SK-N-SH (cell line): ENCODE results near the gene RAPGEFL1. TPM values are rescaled to one million over a fixed set of nuclear protein-coding genes. Genes with fewer than 3 reads are reported as not detected.

Source experiments
- CTCF ChIA-PET: fragments of 300-600, 350-600 bp; formaldehyde crosslinking; extraction: SDS; loops from one replicate; lab custom pipeline; 2021; lab: Yijun Ruan, JAX
- POLR2A ChIA-PET: fragments of 350-600 bp; sonication (Branson Sonifier 250); formaldehyde crosslinking; extraction: SDS; loops from one replicate; lab custom pipeline; 2020; ENCODE audit warnings: antibody characterized with exemption, inconsistent platforms; lab: Yijun Ruan, JAX
- DNase-seq: peaks from one replicate; pipeline ENCODE4 v3.0.0; 2012
- H2AFZ ChIP-seq: fragments of 200-600 bp; sonication (generic); 2 replicates; pipeline ENCODE4 v1.8.1; 2016; ENCODE audit warnings: antibody characterized with exemption, mild to moderate bottlenecking, low read depth
- H3F3A ChIP-seq: fragments of 200-600 bp; sonication (generic); replicated peaks from 2 replicates; pipeline ENCODE3; 2016; ENCODE audit warnings: antibody characterized with exemption, mild to moderate bottlenecking; ENCODE audit not compliant: insufficient read depth
- H3K27ac ChIP-seq, 2 experiments: fragments of 200-500 bp in 1 of 2; fragments of 200-600 bp in 1 of 2; sonication (Bioruptor generic) in 1 of 2; sonication (generic), shearing (Covaris generic) in 1 of 2; 2 replicates each; pipeline versions ENCODE4 v1.5.1 to v1.6.1; 2014 to 2016; ENCODE audit warnings: low read depth in 2 of 2, inconsistent platforms in 1 of 2, low read length in 1 of 2, mild to moderate bottlenecking in 1 of 2, mixed read lengths in 1 of 2
- H3K27me3 ChIP-seq: fragments of 200-600 bp; sonication (generic), shearing (Covaris generic); 2 replicates; pipeline ENCODE4 v1.6.1; 2016; ENCODE audit warnings: mixed run types; ENCODE audit not compliant: insufficient read depth
- H3K36me3 ChIP-seq, 2 experiments: fragments of 200-500 bp in 1 of 2; fragments of 200-600 bp in 1 of 2; sonication (Bioruptor generic) in 1 of 2; sonication (generic) in 1 of 2; replicated peaks in 1 of 2; 2 replicates each; pipeline versions ENCODE3 to v1.5.1; 2014 to 2016; ENCODE audit warnings: low read length in 1 of 2, mild to moderate bottlenecking in 1 of 2; ENCODE audit not compliant: insufficient read depth in 2 of 2, control insufficient read depth in 1 of 2
- H3K4me1 ChIP-seq, 2 experiments: fragments of 200-500 bp in 1 of 2; fragments of 200-600 bp in 1 of 2; sonication (Bioruptor generic) in 1 of 2; sonication (generic), shearing (Covaris generic) in 1 of 2; 2 replicates each; pipeline versions ENCODE4 v1.5.1 to v1.6.1; 2014 to 2016; ENCODE audit warnings: low read depth in 1 of 2, low read length in 1 of 2, mixed run types in 1 of 2; ENCODE audit not compliant: insufficient read depth in 2 of 2, control insufficient read depth in 1 of 2
- H3K4me2 ChIP-seq: fragments of 200-600 bp; sonication (generic), shearing (Covaris generic); 2 replicates; pipeline ENCODE4 v1.6.1; 2017; ENCODE audit warnings: mixed run types
- H3K4me3 ChIP-seq, 2 experiments: fragments of 200-500 bp in 1 of 2; fragments of 200-600 bp in 1 of 2; sonication (Bioruptor generic) in 1 of 2; sonication (generic), shearing (Covaris generic) in 1 of 2; 2 replicates each; pipeline versions ENCODE4 v1.5.1 to v1.8.1; 2014 to 2016; ENCODE audit warnings: low read depth in 2 of 2, inconsistent platforms in 1 of 2, low read length in 1 of 2, mild to moderate bottlenecking in 1 of 2, mixed read lengths in 1 of 2, moderate library complexity in 1 of 2
- H3K79me2 ChIP-seq: fragments of 200-600 bp; sonication (generic); 2 replicates; pipeline ENCODE4 v1.8.1; 2017; ENCODE audit warnings: mild to moderate bottlenecking; ENCODE audit not compliant: insufficient read depth
- H3K9ac ChIP-seq: fragments of 200-600 bp; sonication (generic); 2 replicates; pipeline ENCODE4 v1.6.1; 2017; ENCODE audit warnings: mixed run types
- H3K9me2 ChIP-seq: fragments of 200-600 bp; sonication (generic); 2 replicates; pipeline ENCODE4 v1.6.1; 2017; ENCODE audit warnings: mixed run types
- H3K9me3 ChIP-seq: fragments of 200-600 bp; sonication (generic); 2 replicates; pipeline ENCODE4 v1.6.1; 2017; ENCODE audit warnings: mixed run types, mild to moderate bottlenecking, moderate library complexity
- H4K20me1 ChIP-seq: fragments of 200-600 bp; sonication (generic); 2 replicates; pipeline ENCODE4 v1.6.1; 2017; ENCODE audit warnings: mild to moderate bottlenecking, mixed run types; ENCODE audit not compliant: insufficient read depth
- CHD2 ChIP-seq: fragments of 150-350 bp; IDR thresholded peaks from 2 replicates; pipeline ENCODE4 v1.6.1; 2018; ENCODE audit warnings: low read length; ENCODE audit not compliant: partially characterized antibody
- ELF1 ChIP-seq: IDR thresholded peaks from 2 replicates; pipeline ENCODE4 v1.4.0; 2012
- FOSL2 ChIP-seq: IDR thresholded peaks from 2 replicates; pipeline ENCODE4 v1.4.0; 2012; ENCODE audit warnings: low read depth, mild to moderate bottlenecking, moderate library complexity, borderline replicate concordance
- FOXJ3 ChIP-seq: sonication (generic); formaldehyde crosslinking; IDR thresholded peaks from 2 replicates; pipeline ENCODE4 v1.5.1; 2020; ENCODE audit warnings: mild to moderate bottlenecking, missing genetic modification reagents
- FOXM1 ChIP-seq: IDR thresholded peaks from 2 replicates; pipeline ENCODE4 v1.4.0; 2012; ENCODE audit warnings: low read depth, mild to moderate bottlenecking
- MXI1 ChIP-seq: IDR thresholded peaks from 2 replicates; pipeline ENCODE4 v1.6.1; 2012; ENCODE audit warnings: mild to moderate bottlenecking, low read depth, low read length, improper control_type of control experiment
- NFIC ChIP-seq: IDR thresholded peaks from 2 replicates; pipeline ENCODE4 v1.4.0; 2012; ENCODE audit warnings: borderline replicate concordance
- POLR2AphosphoS5 ChIP-seq: IDR thresholded peaks from 2 replicates; pipeline ENCODE4 v1.6.1; 2012; ENCODE audit warnings: low read depth, low read length
- RCOR1 ChIP-seq: fragments of 150-350 bp; IDR thresholded peaks from 2 replicates; pipeline ENCODE4 v1.6.1; 2017; ENCODE audit warnings: antibody characterized with exemption, low read length
- REST ChIP-seq: IDR thresholded peaks from 2 replicates; pipeline ENCODE4 v1.6.1; 2012; ENCODE audit warnings: mild to moderate bottlenecking, low read depth, low read length, moderate library complexity
- SMC3 ChIP-seq: IDR thresholded peaks from 2 replicates; pipeline ENCODE4 v1.6.1; 2012; ENCODE audit warnings: low read depth, low read length, improper control_type of control experiment
- WGBS: methylation state at CpG from one replicate; pipeline ENCODE4 v1.1.6; 2017; ENCODE audit warnings: low lambda C conversion rate; 5-methylcytosine and 5-hydroxymethylcytosine counted together
- polyA plus RNA-seq, 3 experiments: library from polyadenylated mRNA; depleted of rRNA; stranded (reverse); fragments of >200 nt; gene quantifications; 2 replicates each; pipeline ENCODE4 v1.2.3, GENCODE V29; 2012
- TF ChIP-seq, protein P1 (sequence below): IDR thresholded peaks from 2 replicates; pipeline ENCODE4 v1.4.0; 2012; ENCODE audit warnings: low read depth, borderline replicate concordance
- TF ChIP-seq, protein P2 (sequence below): fragments of 150-350 bp; IDR thresholded peaks from 2 replicates; pipeline ENCODE4 v1.6.1; 2017; ENCODE audit warnings: antibody characterized with exemption, low read length, low read depth, borderline replicate concordance
- TF ChIP-seq, protein P3 (sequence below): fragments of 200-600 bp; sonication (generic); IDR thresholded peaks from 2 replicates; pipeline ENCODE4 v1.6.1; 2017; ENCODE audit warnings: antibody characterized with exemption, mild to moderate bottlenecking, moderate library complexity

RAPGEFL1 gene
- polyA plus RNA-seq, 1 of the 3 experiments (the other 2 are of a cell fraction) = 5.9 TPM

DNA sequence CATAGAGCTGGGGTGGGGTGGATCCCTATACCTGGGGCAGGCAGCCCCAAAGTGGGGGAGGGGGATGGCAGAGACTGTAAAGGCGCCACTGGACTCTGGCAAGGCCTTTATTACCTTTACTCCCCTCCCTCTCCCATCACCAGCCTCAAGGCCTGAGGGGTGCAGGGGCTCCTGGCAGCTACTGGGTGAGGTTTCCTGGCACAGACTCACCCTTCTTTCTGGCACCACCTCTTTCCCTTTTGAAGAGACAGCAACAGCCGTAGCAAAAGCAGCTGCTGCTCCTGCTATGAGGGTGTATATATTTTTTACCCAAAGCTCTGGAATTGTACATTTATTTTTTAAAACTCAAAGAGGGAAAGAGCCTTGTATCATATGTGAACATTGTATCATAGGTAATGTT, 17.6 kb downstream of the RAPGEFL1 start:
- Histone ChIP-seq H3F3A (peaks cover 4% of the 10 kb centered on the region), H3K4me2 (no peak overlapping the region), H3K79me2 (no peaks in the 10 kb centered on the region), H3K9ac (no peak overlapping the region)
- no peak for DNase-seq
- POLR2A ChIA-PET = interaction anchor here (1.6 kb wide), 1 partner anchor 24 kb away, joined by 5 read pairs; the partner anchor contains the start of gene WIPF2
- TF ChIP-seq POLR2AphosphoS5 (no peak), ELF1 (no peak), MXI1 (no peak), FOXM1 (no peak)
- TF ChIP-seq, all 33 proteins: peak for 0
- no peaks in the 10 kb centered on the region for H4K20me1 ChIP-seq
- CTCF ChIA-PET = interaction anchor here (1.1 to 6.0 kb wide), 8 partner anchors 16 to 180 kb away, joined by 3 to 94 read pairs (median 10); partner anchors contain the start of genes CSF3 and RAPGEFL1
- H3K27ac ChIP-seq = no peak overlapping the region
- peaks cover 4 to 26% of the 10 kb centered on the region in 2 experiments; a peak in 3 of 4 replicates for H3K4me1 ChIP-seq
- H2AFZ ChIP-seq = no peak overlapping the region
- no peaks in the 10 kb centered on the region for H3K9me2 ChIP-seq
- no peak overlapping the region for H3K4me3 ChIP-seq
- no peaks in the 10 kb centered on the region for H3K9me3 ChIP-seq
- H3K27me3 ChIP-seq = no peaks in the 10 kb centered on the region
- no peaks in the 10 kb centered on the region for H3K36me3 ChIP-seq
- 93% methylated on average over 2 of the region's 2 CpGs for WGBS

GRCh38 chr17:40197550-40197949, 20.3 kb downstream of the RAPGEFL1 start:
- POLR2A ChIA-PET = interaction anchor here (1.2 to 1.6 kb wide), 2 partner anchors 21 to 90 kb away, joined by 3 to 4 read pairs; partner anchors contain the start of genes CDC6 and WIPF2
- H3K79me2 ChIP-seq = no peaks in the 10 kb centered on the region

More at GRCh38 chr17:40197550-40197949, 20.3 kb downstream of the RAPGEFL1 start:
- no peaks in the 10 kb centered on the region for H3K36me3 ChIP-seq
- DNase-seq = no peak
- H3K9me2 ChIP-seq = no peaks in the 10 kb centered on the region
- no peaks in the 10 kb centered on the region for H4K20me1 ChIP-seq
- no peak overlapping the region for H2AFZ ChIP-seq
- no peak overlapping the region for H3K27ac ChIP-seq
- H3F3A ChIP-seq = no peaks in the 10 kb centered on the region
- H3K27me3 ChIP-seq = no peaks in the 10 kb centered on the region
- no peak overlapping the region for H3K4me3 ChIP-seq
- no peak overlapping the region for H3K9ac ChIP-seq
- TF ChIP-seq, protein P1, sequence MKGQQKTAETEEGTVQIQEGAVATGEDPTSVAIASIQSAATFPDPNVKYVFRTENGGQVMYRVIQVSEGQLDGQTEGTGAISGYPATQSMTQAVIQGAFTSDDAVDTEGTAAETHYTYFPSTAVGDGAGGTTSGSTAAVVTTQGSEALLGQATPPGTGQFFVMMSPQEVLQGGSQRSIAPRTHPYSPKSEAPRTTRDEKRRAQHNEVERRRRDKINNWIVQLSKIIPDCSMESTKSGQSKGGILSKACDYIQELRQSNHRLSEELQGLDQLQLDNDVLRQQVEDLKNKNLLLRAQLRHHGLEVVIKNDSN = no peak
- TF ChIP-seq CHD2 (no peak), RCOR1 (no peak), REST (no peak), NFIC (no peak), SMC3 (no peak), FOSL2 (no peak), POLR2AphosphoS5 (no peak), FOXJ3 (CRISPR knock-in tag) (no peak)
- TF ChIP-seq, protein P2, sequence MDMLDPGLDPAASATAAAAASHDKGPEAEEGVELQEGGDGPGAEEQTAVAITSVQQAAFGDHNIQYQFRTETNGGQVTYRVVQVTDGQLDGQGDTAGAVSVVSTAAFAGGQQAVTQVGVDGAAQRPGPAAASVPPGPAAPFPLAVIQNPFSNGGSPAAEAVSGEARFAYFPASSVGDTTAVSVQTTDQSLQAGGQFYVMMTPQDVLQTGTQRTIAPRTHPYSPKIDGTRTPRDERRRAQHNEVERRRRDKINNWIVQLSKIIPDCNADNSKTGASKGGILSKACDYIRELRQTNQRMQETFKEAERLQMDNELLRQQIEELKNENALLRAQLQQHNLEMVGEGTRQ = no peak
- TF ChIP-seq, protein P3, sequence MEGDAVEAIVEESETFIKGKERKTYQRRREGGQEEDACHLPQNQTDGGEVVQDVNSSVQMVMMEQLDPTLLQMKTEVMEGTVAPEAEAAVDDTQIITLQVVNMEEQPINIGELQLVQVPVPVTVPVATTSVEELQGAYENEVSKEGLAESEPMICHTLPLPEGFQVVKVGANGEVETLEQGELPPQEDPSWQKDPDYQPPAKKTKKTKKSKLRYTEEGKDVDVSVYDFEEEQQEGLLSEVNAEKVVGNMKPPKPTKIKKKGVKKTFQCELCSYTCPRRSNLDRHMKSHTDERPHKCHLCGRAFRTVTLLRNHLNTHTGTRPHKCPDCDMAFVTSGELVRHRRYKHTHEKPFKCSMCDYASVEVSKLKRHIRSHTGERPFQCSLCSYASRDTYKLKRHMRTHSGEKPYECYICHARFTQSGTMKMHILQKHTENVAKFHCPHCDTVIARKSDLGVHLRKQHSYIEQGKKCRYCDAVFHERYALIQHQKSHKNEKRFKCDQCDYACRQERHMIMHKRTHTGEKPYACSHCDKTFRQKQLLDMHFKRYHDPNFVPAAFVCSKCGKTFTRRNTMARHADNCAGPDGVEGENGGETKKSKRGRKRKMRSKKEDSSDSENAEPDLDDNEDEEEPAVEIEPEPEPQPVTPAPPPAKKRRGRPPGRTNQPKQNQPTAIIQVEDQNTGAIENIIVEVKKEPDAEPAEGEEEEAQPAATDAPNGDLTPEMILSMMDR = no peak
- no peak overlapping the region for H3K4me2 ChIP-seq
- peaks cover 0 to 11% of the 10 kb centered on the region in 2 experiments; a peak in 1 of 4 replicates for H3K4me1 ChIP-seq
- CTCF ChIA-PET = interaction anchor here (0.6 to 12.4 kb wide), 6 partner anchors 11 to 157 kb away, joined by 3 to 194 read pairs (median 4); partner anchors contain the start of gene CDC6
- WGBS = 32% methylated on average over 1 of the region's 1 CpG
- H3K9me3 ChIP-seq = no peaks in the 10 kb centered on the region
